ENCODE results near the gene TRIP13. TPM values are rescaled to one million over a fixed set of nuclear protein-coding genes. Genes with fewer than 3 reads are reported as not detected.

The TRIP13 gene
- total and polyA plus RNA-seq, 10 of the 15 experiments (the other 5 are each of a cell fraction or from before 2014, with no cell fraction given): 15.1 to 64.9 (median 32.2) TPM

GRCh38 chr5:956941-957747 lies 64.5 kb downstream of the TRIP13 start:
- Histone ChIP-seq H3K27ac (ENCODE audit: control insufficient read depth, insufficient read depth) (no peak overlapping the region), H4K20me1 (ENCODE audit: control insufficient read depth, insufficient read depth) (no peaks in the 10 kb centered on the region), H3K9me3 (replicated peaks; ENCODE audit: control insufficient read depth, insufficient read depth, low read length) (no peaks in the 10 kb centered on the region), H3K4me3 (no peak overlapping the region), H3K4me1 (ENCODE audit: control insufficient read depth, insufficient read depth, low read length) (peaks cover 13% of the 10 kb centered on the region), H3K27me3 (replicated peaks in 1 of 2; ENCODE audit: control insufficient read depth in 2 of 2, insufficient read depth in 2 of 2, low read length in 1 of 2) (peaks cover 0 to 4% of the 10 kb centered on the region in 2 experiments; a peak in 2 of 4 replicates), H3K9ac (ENCODE audit: control insufficient read depth, insufficient read depth, low read length) (no peak overlapping the region), H3K79me2 (ENCODE audit: control insufficient read depth, insufficient read depth, low read length) (no peaks in the 10 kb centered on the region), H3K36me3 (ENCODE audit: control insufficient read depth in 2 of 2, insufficient read depth in 2 of 2, low read length in 1 of 2) (no peaks in the 10 kb centered on the region), H3K4me2 (ENCODE audit: control insufficient read depth, insufficient read depth) (peak overlapping the region; percentile 39), H2AFZ (ENCODE audit: control insufficient read depth, low read depth, low read length) (no peak overlapping the region)
- intact Hi-C loops (cut with micrococcal nuclease; ENCODE audit: unreplicated experiment) (no loop called here), in situ Hi-C loops (cut with MboI) (no loop called here)
- ChIA-PET CTCF (no interaction called here), SMC1A (ENCODE audit: uncharacterized antibody, unreplicated experiment) (no interaction called here), POLR2A (no interaction called here), RAD21 (ENCODE audit: unreplicated experiment) (interaction anchor here (0.8 kb wide), 1 partner anchor 16 kb away, joined by 3 read pairs; no protein-coding TSS in a partner anchor)
- ATAC-seq (peak; percentile 85), DNase-seq (ENCODE audit: low read depth, low spot score) (no peak), FAIRE-seq (no peak)
- 3% methylated on average over 26 of the region's 26 CpGs for WGBS (ENCODE audit: insufficient coverage, insufficient replicate concordance, low lambda C conversion rate, missing lambda C conversion rate)
- no TSS peak for BruUV-seq (replicated peaks)
- TF ChIP-seq MTA3 (IDR thresholded peaks at IDR 0.05; ENCODE audit: borderline replicate concordance, low read length) (peak; percentile 42; the same call in 1 of the 2 replicates), RELB (IDR thresholded peaks at IDR 0.05; ENCODE audit: low read depth) (0 out of 2 replicates have a peak, but pooled peaks have one; percentile 18), CREB1 (IDR thresholded peaks at IDR 0.05; ENCODE audit: low read depth) (0 out of 2 replicates have a peak, but pooled peaks have one; percentile 13), ETV6 (conservative IDR thresholded peaks at IDR 0.05 in 1 of 2, IDR thresholded peaks at IDR 0.05 in 1 of 2; ENCODE audit: borderline replicate concordance in 1 of 2, low read depth in 1 of 2) (peak in 1 of 2 experiments; percentile 62; a peak in 2 of 4 replicates), MEF2B (IDR thresholded peaks at IDR 0.05; ENCODE audit: partially characterized antibody, poor library complexity, severe bottlenecking) (peak; percentile 64), RELA (IDR thresholded peaks at IDR 0.05; ENCODE audit: borderline replicate concordance, partially characterized antibody) (peak; percentile 43), ATF2 (IDR thresholded peaks at IDR 0.05; ENCODE audit: low read length) (peak; percentile 70), KDM1A (IDR thresholded peaks at IDR 0.05; ENCODE audit: borderline replicate concordance) (no peak), E2F4 (IDR thresholded peaks at IDR 0.05; ENCODE audit: low read depth, low read length) (no peak), TAF1 (IDR thresholded peaks at IDR 0.05; ENCODE audit: borderline replicate concordance, low read depth, low read length) (no peak), BCL11A (IDR thresholded peaks at IDR 0.05; ENCODE audit: low read depth, low read length) (0 out of 2 replicates have a peak, but pooled peaks have one; percentile 10), TBL1XR1 (IDR thresholded peaks at IDR 0.05; ENCODE audit: low read depth, low read length) (peak; percentile 65; the same call in 1 of the 2 replicates), CREM (IDR thresholded peaks at IDR 0.05; ENCODE audit: low read depth) (peak; percentile 74; the same call in 1 of the 2 replicates), NR2C2 (IDR thresholded peaks at IDR 0.05; ENCODE audit: borderline replicate concordance, control insufficient read depth, insufficient read length, low read depth) (no peak), EP300 (IDR thresholded peaks at IDR 0.05; ENCODE audit: borderline replicate concordance in 1 of 2, control insufficient read depth in 1 of 2, low read depth in 2 of 2, low read length in 2 of 2) (0 out of 4 replicates have a peak, but pooled peaks of 1 of the 2 experiments have one; percentile 10), MTA2 (IDR thresholded peaks at IDR 0.05; ENCODE audit: low read depth) (peak; percentile 46; the same call in 1 of the 2 replicates), GABPA (IDR thresholded peaks at IDR 0.05; ENCODE audit: low read depth) (no peak), TCF3 (IDR thresholded peaks at IDR 0.05; ENCODE audit: borderline replicate concordance, insufficient read depth, low read depth, low read length) (no peak)

Data from GM12878 (cell line).